Stimulated activated CD4-positive, alpha-beta T cell treated with anti-CD3 and anti-CD28 coated beads, Interleukin-15, amount 100 ng/mL, for 24 hours (primary cell): ENCODE measurements around the gene SLC38A2.

Source experiments
- DNase-seq: peaks from one replicate; pipeline ENCODE4 v3.0.0-alpha.2; 2020

Gene SLC38A2

GRCh38 chr12:46373301-46374296 lies 1.0 kb upstream of the SLC38A2 start:
- DNase-seq = peak; percentile 61

GRCh38 chr12:46371718-46372543 lies 642 bp downstream of the SLC38A2 start:
- DNase-seq = peak; percentile 72

GRCh38 chr12:46370792-46371717 lies 1.5 kb downstream of the SLC38A2 start:
- peak; percentile 94 for DNase-seq

GRCh38 chr12:46370380-46370734 lies 2.2 kb downstream of the SLC38A2 start:
- DNase-seq = no peak

- DNase-seq = no peak
Observed at GRCh38 chr12:46369474-46370379, 2.8 kb downstream of the SLC38A2 start.

- DNase-seq = no peak
Observed at GRCh38 chr12:46369095-46369473, 3.5 kb downstream of the SLC38A2 start.

GRCh38 chr12:46368684-46369083 lies 3.9 kb downstream of the SLC38A2 start:
- DNase-seq = no peak

- no peak for DNase-seq
Observed at GRCh38 chr12:46368138-46368537, 4.4 kb downstream of the SLC38A2 start.

- DNase-seq = no peak
Observed at GRCh38 chr12:46367351-46368029, 5.1 kb downstream of the SLC38A2 start.

GRCh38 chr12:46366771-46367170 lies 5.8 kb downstream of the SLC38A2 start:
- DNase-seq = no peak

- DNase-seq = no peak
Observed at GRCh38 chr12:46365951-46366379, 6.6 kb downstream of the SLC38A2 start.

GRCh38 chr12:46364777-46365580 lies 7.6 kb downstream of the SLC38A2 start:
- DNase-seq = no peak

GRCh38 chr12:46364300-46364696 lies 8.3 kb downstream of the SLC38A2 start:
- DNase-seq = no peak

GRCh38 chr12:46363582-46364299 lies 8.8 kb downstream of the SLC38A2 start:
- DNase-seq = no peak

GRCh38 chr12:46362895-46363581 lies 9.5 kb downstream of the SLC38A2 start:
- DNase-seq = no peak

- DNase-seq = no peak
Observed at GRCh38 chr12:46361667-46362034, 10.9 kb downstream of the SLC38A2 start.

GRCh38 chr12:46360908-46361666 lies 11.5 kb downstream of the SLC38A2 start:
- no peak for DNase-seq

- no peak for DNase-seq
Observed at GRCh38 chr12:46360370-46360769, 12.2 kb downstream of the SLC38A2 start.
